H7 (cell line): ENCODE measurements around the gene SEC14L6. TPM values are rescaled to one million over a fixed set of nuclear protein-coding genes. Genes with fewer than 3 reads are reported as not detected.

Experiments
- DNase-seq: peaks from one replicate; pipeline ENCODE4 v3.0.0; 2012
- H3K27me3 ChIP-seq: 2 replicates; pipeline ENCODE4 v1.6.0; 2011; ENCODE audit warnings: mild to moderate bottlenecking, low read length; ENCODE audit not compliant: control insufficient read depth, insufficient read depth
- H3K36me3 ChIP-seq: replicated peaks from 2 replicates; pipeline ENCODE4 v1.5.1; 2011; ENCODE audit warnings: low read length; ENCODE audit not compliant: control insufficient read depth, insufficient read depth
- H3K4me3 ChIP-seq: 2 replicates; pipeline ENCODE4 v1.5.1; 2011; ENCODE audit warnings: low read depth, mild to moderate bottlenecking, control low read depth, low read length, moderate library complexity; ENCODE audit not compliant: insufficient read depth
- total RNA-seq: library from RNA; depleted of rRNA; stranded (reverse); fragments of >200 nt; shearing (Covaris generic); gene quantifications from 2 replicates; pipeline ENCODE4 v1.2.3, GENCODE V29; 2014

The SEC14L6 gene
- total RNA-seq, 1 experiment from 2014 or later, result 0.17 TPM

DNA sequence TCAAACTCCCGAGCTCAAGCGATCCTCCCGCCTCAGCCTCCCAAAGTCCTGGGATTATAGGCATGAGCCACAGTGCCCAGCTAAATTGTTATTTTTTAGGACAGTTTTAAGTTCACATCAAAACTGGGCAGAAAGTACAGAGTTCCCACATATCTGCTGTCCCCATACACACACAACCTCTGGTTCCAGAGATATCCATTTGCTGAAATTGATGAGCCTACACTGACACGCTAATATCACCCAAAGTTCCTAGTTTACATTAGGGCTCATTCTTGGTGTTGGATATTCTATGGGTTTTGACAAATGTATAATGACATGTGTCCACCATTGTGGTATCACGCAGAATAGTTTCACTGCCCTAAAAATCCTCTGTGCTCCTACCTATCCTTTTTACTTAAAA, 38.3 kb downstream of the SEC14L6 start:
- H3K4me3 ChIP-seq, result no peak overlapping the region
- H3K27me3 ChIP-seq, result no peaks in the 10 kb centered on the region
- DNase-seq, result no peak
- no peaks in the 10 kb centered on the region for H3K36me3 ChIP-seq

DNA sequence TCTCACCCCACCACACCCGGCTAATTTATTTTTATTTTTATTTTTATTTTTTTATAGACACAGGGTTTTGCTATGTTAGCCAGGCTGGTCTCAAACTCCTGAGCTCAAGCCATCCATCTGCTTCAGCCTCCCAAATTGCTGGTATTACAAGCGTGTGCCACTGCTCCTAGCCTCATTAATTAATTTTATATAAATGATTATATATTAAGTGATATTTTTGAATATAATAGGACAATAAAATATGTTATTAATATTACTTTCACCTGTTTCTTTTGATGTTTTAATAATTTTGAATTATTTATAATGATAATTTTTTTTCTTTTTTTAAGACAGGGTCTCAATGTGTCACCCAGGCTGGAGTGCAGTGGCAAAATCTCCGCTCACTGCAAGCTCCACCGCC, 38.9 kb downstream of the SEC14L6 start:
- H3K36me3 ChIP-seq, result no peaks in the 10 kb centered on the region
- no peak for DNase-seq
- H3K27me3 ChIP-seq, result no peaks in the 10 kb centered on the region
- no peak overlapping the region for H3K4me3 ChIP-seq

DNA sequence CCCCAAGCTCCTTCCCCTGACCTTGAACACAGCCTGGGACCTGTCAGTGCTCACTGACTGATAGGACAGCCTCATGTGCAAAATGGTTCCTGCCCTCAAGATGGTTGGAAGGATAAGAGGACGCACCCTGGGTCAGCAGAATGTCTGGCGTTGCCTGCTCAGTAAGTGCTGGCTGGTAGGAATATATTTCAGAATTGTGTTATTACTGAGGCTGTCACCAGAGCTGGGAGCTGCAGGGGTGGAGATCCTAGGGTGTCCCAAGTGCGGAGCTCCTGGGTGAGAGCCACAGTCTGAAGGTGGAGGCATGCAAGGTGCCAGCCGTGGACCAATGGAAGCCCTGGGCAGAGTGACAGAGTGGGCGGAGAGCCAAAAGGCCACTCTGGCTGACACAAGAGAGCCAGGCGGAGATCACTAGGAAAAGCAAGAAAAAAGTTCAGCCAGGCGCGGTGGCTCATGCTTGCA, 40.0 kb downstream of the SEC14L6 start:
- DNase-seq, result no peak
- no peak overlapping the region for H3K4me3 ChIP-seq
- no peaks in the 10 kb centered on the region for H3K27me3 ChIP-seq
- no peaks in the 10 kb centered on the region for H3K36me3 ChIP-seq

DNA sequence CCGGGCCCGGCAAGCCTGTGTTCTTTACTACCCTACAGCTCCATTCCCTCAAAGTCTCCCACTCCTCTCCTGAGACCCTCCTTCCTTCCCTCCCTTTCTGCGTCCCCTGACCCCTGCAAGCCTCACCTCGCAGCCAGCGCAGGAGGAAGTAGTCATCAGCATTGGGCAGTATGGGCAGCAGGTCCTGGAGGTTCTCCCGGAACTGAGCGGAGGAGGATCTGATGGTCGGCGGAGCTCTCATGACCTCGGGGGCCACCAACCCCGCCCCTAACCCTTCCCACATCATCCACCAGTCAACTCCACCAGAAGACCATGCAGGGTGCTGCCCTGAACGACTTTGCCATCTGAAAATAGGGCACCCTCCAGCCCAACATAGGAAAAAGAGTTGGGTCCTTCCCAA, 43.0 kb downstream of the SEC14L6 start:
- no peak for DNase-seq
- H3K4me3 ChIP-seq, result no peak overlapping the region
- no peaks in the 10 kb centered on the region for H3K36me3 ChIP-seq
- no peaks in the 10 kb centered on the region for H3K27me3 ChIP-seq

DNA sequence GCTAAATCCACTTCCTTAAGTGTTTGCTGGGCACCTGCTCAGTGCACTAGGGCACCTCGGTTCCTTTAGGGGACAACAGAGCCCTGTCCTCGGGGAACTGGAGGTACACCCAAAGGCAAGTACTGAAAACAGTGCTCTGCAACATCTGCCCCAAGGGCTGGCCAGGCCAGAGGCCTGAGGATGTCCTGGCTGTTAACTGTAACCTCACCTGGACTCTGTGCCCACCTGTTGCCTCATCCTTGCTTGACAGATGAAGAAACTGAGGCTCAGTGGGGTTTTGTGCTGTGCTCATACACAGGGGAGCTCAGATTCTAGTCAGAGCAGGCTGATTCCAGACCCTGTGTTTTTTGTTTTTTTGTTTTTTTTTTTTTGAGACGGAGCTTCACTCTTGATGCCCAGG, 43.6 kb downstream of the SEC14L6 start:
- Histone ChIP-seq H3K36me3 (no peaks in the 10 kb centered on the region), H3K27me3 (no peaks in the 10 kb centered on the region), H3K4me3 (no peak overlapping the region)
- no peak for DNase-seq

DNA sequence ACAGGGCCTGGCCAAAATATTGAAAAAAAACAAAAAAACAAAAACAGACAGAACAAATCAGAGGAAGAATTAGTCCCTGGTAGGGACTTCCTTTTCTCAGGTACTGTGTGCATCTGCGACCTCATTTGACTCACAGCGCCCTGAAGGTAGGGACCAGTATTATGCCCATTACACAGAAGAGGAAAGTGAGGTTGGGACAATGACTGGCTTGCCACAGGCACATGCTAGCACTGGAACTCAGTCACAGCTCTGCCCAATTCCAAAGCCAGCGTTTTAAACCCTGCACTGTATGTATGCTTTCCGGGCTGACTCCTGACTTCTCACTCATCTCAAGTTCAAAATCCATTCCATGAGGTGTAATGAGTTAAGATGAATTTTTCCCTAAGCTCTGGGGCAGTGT, 44.4 kb downstream of the SEC14L6 start:
- DNase-seq, result no peak
- Histone ChIP-seq H3K36me3 (no peaks in the 10 kb centered on the region), H3K27me3 (no peaks in the 10 kb centered on the region), H3K4me3 (no peak overlapping the region)

DNA sequence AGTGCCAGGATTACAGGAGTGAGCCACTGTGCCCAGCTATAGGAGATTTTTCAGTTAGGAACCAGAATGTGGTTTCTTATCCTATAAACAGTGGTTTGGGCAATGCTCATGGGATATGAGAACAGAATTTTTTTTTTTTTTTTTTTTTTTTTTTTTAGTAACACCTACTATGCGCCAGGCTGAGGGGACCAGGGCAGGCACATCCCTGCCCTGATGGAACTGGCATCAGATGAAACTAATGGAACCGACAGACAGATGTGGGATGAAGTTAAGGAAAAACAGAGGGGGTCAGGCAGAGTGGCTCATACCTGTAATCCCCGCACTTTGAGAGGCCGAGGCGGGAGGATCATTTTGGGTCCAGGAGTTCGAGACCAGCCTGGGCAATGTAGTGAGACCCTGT, 45.9 kb downstream of the SEC14L6 start:
- DNase-seq, result no peak
- Histone ChIP-seq H3K4me3 (no peak overlapping the region), H3K36me3 (no peaks in the 10 kb centered on the region), H3K27me3 (no peaks in the 10 kb centered on the region)

DNA sequence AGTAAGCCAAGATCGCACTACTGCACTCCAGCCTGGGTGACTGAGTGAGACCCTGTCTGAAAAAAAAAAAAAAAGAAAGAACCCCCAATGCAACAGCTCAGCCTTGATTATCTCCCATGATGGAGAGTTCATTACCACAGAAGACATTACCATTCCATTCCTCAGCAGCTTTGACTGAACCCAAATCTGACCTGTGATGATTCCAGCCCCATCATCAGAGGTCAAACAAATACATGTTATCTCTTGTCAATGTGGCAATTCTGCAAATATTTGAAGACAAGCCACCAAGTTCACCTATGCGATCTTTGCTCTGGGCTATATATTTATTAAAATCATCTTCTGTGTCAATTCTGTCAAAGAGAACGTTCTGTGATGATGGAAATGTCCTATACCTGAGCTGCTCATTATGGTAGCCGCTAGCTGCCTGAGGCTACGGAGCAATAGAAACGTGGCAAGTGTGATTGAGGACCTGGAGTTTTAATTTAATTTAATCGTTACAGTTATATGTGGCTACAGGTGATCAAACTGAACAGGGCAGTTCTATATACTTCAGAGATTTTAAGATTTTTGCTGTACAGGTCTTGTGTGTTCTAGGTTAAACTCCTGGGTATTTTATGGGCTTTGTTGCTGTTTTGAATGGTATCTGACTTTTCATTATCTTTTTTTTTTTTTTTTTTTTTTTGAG, 48.9 kb downstream of the SEC14L6 start:
- no peak for DNase-seq
- Histone ChIP-seq H3K4me3 (no peak overlapping the region), H3K27me3 (no peaks in the 10 kb centered on the region), H3K36me3 (no peaks in the 10 kb centered on the region)

DNA sequence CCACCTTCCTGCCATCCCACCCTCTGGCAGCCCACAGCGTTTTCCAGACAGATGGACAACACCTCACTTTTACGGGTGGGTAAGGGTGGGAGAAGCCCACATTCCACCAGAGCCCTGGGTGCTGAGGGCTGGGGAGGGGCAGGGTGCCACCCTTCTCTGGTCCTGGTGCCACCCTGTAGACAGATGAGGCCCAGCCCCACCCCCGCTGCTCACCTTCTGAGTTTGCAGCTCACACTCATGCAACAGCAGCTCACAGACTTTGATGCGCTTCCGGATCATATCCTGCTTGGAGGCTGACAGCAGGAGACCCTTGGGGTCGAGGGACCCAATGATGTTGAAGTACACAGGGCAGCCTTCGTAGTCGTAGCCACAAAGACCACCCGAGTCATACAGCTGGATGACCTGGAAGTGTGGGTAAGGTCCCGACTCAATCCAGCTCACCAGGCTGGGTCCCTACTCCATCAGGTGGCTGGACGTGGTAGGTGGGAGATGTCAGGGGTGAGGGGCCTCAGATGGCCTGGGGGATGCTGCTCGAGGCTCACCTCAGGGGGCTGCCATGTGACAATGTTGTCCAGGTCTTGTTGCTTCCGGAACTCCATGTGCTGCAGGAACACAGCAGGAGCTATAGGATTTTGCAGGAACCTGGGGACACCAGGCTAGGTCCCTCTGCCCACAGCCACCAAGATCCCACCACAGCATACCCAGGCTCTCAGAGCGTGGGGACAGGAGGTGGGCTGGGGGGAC, 51.3 kb downstream of the SEC14L6 start:
- H3K36me3 ChIP-seq, result no peaks in the 10 kb centered on the region
- no peak overlapping the region for H3K4me3 ChIP-seq
- no peaks in the 10 kb centered on the region for H3K27me3 ChIP-seq
- no peak for DNase-seq

DNA sequence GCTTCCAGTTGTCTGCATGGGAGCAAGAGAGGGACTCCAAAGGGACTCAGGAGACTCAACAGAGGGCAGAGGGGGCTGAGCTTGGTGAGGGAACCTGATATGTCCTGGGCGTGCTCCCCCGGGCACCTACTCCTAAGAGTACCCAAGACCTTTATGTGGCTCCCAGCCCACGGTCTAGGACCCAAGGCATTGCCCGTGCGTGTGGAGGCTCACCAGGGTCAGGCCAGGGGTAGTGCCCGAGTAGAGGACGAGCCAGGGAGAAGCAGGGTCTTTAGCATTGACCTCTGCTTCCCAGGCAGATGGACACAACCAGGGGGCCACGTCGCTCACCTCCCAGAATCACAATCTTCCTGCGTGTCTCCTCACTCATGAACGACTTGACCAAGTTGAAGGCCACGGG, 54.4 kb downstream of the SEC14L6 start:
- H3K27me3 ChIP-seq, result no peaks in the 10 kb centered on the region
- no peak for DNase-seq
- H3K36me3 ChIP-seq, result no peaks in the 10 kb centered on the region
- no peak overlapping the region for H3K4me3 ChIP-seq

DNA sequence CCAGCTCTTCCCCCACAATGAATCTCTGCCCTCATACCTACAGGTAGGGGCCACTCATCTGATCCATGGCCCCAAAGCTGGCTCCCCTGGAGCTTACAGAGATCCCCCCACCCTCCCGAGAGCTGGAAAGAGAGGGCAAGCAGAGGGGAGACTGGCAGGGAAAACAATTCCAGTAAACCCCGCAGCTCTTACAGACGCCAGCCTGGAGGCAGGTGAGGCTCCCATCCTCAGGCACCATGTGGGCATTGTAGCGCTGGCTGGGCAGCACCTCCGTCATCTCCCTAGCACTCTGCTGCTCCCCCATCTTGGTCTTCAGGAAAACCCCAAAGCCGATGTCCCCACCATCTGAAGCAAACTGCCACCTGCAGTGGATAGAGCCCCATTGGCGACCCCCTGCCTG, 55.2 kb downstream of the SEC14L6 start:
- Histone ChIP-seq H3K27me3 (no peaks in the 10 kb centered on the region), H3K36me3 (no peaks in the 10 kb centered on the region), H3K4me3 (no peak overlapping the region)
- DNase-seq, result no peak

DNA sequence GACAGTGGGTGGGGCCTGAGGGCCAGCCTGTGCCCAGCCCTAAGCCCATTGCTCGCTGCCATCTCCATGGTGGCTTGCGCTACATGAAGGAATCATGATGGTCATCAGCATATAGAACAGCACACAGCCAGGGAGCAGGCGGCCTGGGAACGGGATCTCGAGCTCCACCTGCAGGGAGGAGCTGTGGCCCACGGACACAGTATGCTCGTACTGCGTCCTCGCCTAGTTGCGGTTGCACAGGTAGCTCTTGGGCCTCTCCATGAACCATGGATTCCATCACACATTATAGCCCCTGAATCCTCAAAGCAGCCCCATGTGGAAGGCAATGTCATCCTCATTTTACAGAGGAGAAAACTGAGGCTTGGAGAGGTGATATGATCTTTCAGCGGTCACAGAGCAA, 56.1 kb downstream of the SEC14L6 start:
- Histone ChIP-seq H3K27me3 (no peaks in the 10 kb centered on the region), H3K4me3 (no peak overlapping the region), H3K36me3 (no peaks in the 10 kb centered on the region)
- peak; percentile 82 for DNase-seq

DNA sequence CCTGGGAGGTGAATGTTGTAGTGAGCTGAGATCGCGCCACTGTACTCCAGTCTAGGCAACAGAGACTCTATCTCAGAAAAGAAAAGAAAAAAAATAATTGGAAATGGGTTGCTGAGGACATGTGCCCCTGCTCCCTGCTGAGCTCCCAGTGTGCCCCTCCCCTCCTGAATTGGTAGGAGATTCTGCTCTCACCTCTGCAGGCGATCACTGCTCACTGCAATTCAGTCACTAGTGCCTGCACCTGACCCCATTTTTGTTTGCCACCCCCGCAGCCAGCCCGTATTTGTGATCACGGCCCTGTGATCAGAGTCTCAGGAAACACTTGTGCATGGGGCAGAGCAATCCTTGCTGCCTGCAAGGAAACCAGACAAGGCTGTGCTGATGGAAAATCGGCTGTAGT, 58.4 kb downstream of the SEC14L6 start:
- Histone ChIP-seq H3K36me3 (no peaks in the 10 kb centered on the region), H3K4me3 (no peak overlapping the region), H3K27me3 (no peaks in the 10 kb centered on the region)
- peak; percentile 68 for DNase-seq

DNA sequence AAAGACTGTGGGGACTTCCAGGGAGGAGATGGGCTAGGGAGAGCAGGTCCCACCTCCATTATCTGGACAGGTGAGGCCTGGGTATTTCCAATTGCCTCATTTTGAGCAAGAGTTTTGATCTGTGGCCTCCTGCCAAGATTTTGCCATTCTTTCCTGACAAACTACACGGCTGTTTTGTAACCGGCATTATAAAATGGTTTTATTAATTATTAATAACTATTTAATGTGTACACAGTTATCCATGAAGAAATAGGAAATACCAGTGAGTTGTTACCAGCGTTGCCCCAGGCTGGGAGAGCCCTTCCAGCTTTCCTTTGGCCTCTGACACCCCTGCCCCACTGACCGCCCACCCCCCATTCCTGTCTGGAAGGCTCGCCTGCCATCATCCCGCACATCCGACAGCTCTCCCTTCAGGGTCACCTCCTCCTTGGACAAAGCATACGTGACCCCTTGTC, 59.9 kb downstream of the SEC14L6 start:
- Histone ChIP-seq H3K36me3 (no peaks in the 10 kb centered on the region), H3K4me3 (no peak overlapping the region), H3K27me3 (no peaks in the 10 kb centered on the region)
- DNase-seq, result no peak

DNA sequence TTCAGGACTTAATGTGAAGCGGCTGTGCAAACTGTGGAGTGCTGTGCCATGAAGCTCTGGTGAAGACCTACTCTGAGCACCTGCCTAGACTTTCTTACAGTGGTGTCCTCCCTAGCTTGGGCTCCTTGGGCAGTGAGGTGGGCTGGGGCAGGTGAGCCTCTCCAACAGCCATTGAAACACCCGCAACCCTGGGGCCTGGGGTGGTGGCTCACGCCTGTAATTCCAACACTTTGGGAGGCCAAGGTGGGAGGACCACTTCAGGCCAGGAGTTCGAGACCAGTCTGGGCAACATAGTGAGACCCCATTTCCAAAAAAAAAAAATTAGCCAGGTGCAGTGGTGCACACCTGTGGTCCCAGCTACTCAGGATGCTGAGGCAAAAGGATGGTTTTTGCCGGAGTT, 60.4 kb downstream of the SEC14L6 start:
- no peaks in the 10 kb centered on the region for H3K36me3 ChIP-seq
- H3K4me3 ChIP-seq, result no peak overlapping the region
- no peak for DNase-seq
- H3K27me3 ChIP-seq, result no peaks in the 10 kb centered on the region
